Measurements from ENCODE around the gene TRIM52.

TRIM52 gene

GRCh38 chr5:181241393-181241975 is 19.5 kb downstream of the TRIM52 start:
- no peak for ATAC-seq (ENCODE audit: insufficient read depth, low read depth)
- Histone ChIP-seq H3K79me2 (ENCODE audit: insufficient read depth, low read length) (peaks cover 80% of the 10 kb centered on the region), H3K4me2 (ENCODE audit: insufficient read depth, low read length) (peak overlapping the region; percentile 88), H3K9ac (ENCODE audit: low read depth, low read length) (peak overlapping the region; percentile 95), H3K27me3 (ENCODE audit: insufficient read depth, low read length, poor library complexity) (no peaks in the 10 kb centered on the region), H3K36me3 (ENCODE audit: insufficient read depth, low read length) (peaks cover 70% of the 10 kb centered on the region), H3K4me3 (ENCODE audit: low read depth in 1 of 2, low read length in 2 of 2) (peak overlapping the region; percentile 75 to 94; a peak in 3 of 4 replicates), H3K27ac (ENCODE audit: low read length) (peak overlapping the region; percentile 100), H3K4me1 (ENCODE audit: insufficient read depth, low read length) (peaks cover 53% of the 10 kb centered on the region), H2AFZ (ENCODE audit: low read depth, low read length) (no peak overlapping the region), H4K20me1 (ENCODE audit: insufficient read depth, low read length) (peaks cover 57% of the 10 kb centered on the region), H3K9me3 (ENCODE audit: insufficient read depth, low read length, severe bottlenecking) (no peaks in the 10 kb centered on the region)
- peak; percentile 41 for DNase-seq
- TF ChIP-seq CTCF (IDR thresholded peaks at IDR 0.05; ENCODE audit: borderline replicate concordance, extremely low read depth, low read length, poor library complexity, severe bottlenecking) = no peak

- H3K4me2 ChIP-seq (ENCODE audit: insufficient read depth, low read length) = peak overlapping the region; percentile 37; the same call in 1 of the 2 replicates
- H3K9ac ChIP-seq (ENCODE audit: low read depth, low read length) = no peak overlapping the region
- H3K9me3 ChIP-seq (ENCODE audit: insufficient read depth, low read length, severe bottlenecking) = no peaks in the 10 kb centered on the region
- no peaks in the 10 kb centered on the region for H3K27me3 ChIP-seq (ENCODE audit: insufficient read depth, low read length, poor library complexity)
- peaks cover 90% of the 10 kb centered on the region for H3K36me3 ChIP-seq (ENCODE audit: insufficient read depth, low read length)
- no peak for TF ChIP-seq CTCF (IDR thresholded peaks at IDR 0.05; ENCODE audit: borderline replicate concordance, extremely low read depth, low read length, poor library complexity, severe bottlenecking)
- no peak for TF ChIP-seq EZH2 (IDR thresholded peaks at IDR 0.05; ENCODE audit: borderline replicate concordance, low read depth, low read length, severe bottlenecking)
- ATAC-seq (ENCODE audit: insufficient read depth, low read depth) = no peak
- peak overlapping the region in 1 of 2 experiments; percentile 23; a peak in 1 of 4 replicates for H3K4me3 ChIP-seq (ENCODE audit: low read depth in 1 of 2, low read length in 2 of 2)
- H4K20me1 ChIP-seq (ENCODE audit: insufficient read depth, low read length) = peaks cover 57% of the 10 kb centered on the region
- H2AFZ ChIP-seq (ENCODE audit: low read depth, low read length) = no peak overlapping the region
- peaks cover 62% of the 10 kb centered on the region for H3K79me2 ChIP-seq (ENCODE audit: insufficient read depth, low read length)
- DNase-seq = no peak
- no peak overlapping the region for H3K27ac ChIP-seq (ENCODE audit: low read length)
- H3K4me1 ChIP-seq (ENCODE audit: insufficient read depth, low read length) = peaks cover 34% of the 10 kb centered on the region
These were observed 21.8 kb downstream of the TRIM52 start for GRCh38 chr5:181239062-181239663.

- TF ChIP-seq CTCF (IDR thresholded peaks at IDR 0.05; ENCODE audit: borderline replicate concordance, extremely low read depth, low read length, poor library complexity, severe bottlenecking) (no peak), EZH2 (IDR thresholded peaks at IDR 0.05; ENCODE audit: borderline replicate concordance, low read depth, low read length, severe bottlenecking) (no peak)
- ATAC-seq (ENCODE audit: insufficient read depth, low read depth) (no peak), DNase-seq (no peak)
- H3K4me2 ChIP-seq (ENCODE audit: insufficient read depth, low read length) = no peak overlapping the region
- H3K9ac ChIP-seq (ENCODE audit: low read depth, low read length) = no peak overlapping the region
- peaks cover 91% of the 10 kb centered on the region for H3K36me3 ChIP-seq (ENCODE audit: insufficient read depth, low read length)
- H4K20me1 ChIP-seq (ENCODE audit: insufficient read depth, low read length) = peaks cover 58% of the 10 kb centered on the region
- H3K4me1 ChIP-seq (ENCODE audit: insufficient read depth, low read length) = peaks cover 33% of the 10 kb centered on the region
- no peaks in the 10 kb centered on the region for H3K9me3 ChIP-seq (ENCODE audit: insufficient read depth, low read length, severe bottlenecking)
- H2AFZ ChIP-seq (ENCODE audit: low read depth, low read length) = no peak overlapping the region
- H3K27me3 ChIP-seq (ENCODE audit: insufficient read depth, low read length, poor library complexity) = no peaks in the 10 kb centered on the region
- H3K4me3 ChIP-seq (ENCODE audit: low read depth in 1 of 2, low read length in 2 of 2) = no peak overlapping the region
- H3K79me2 ChIP-seq (ENCODE audit: insufficient read depth, low read length) = peaks cover 52% of the 10 kb centered on the region
- H3K27ac ChIP-seq (ENCODE audit: low read length) = no peak overlapping the region
These were observed 23.1 kb downstream of the TRIM52 start for GRCh38 chr5:181237729-181238385.

Data from DND-41 (cell line).